Measurements from ENCODE around the gene CTPS2.

Gene CTPS2

GRCh38 chrX:16662402-16662801, 50.1 kb downstream of the CTPS2 start:
- DNase-seq: no peak
- Histone ChIP-seq H3K9me3 (no peaks in the 10 kb centered on the region), H3K27ac (no peak overlapping the region), H3K27me3 (no peaks in the 10 kb centered on the region), H3K4me1 (no peaks in the 10 kb centered on the region), H3K36me3 (peaks cover 0 to 12% (median 0%) of the 10 kb centered on the region in 3 donors), H3K4me3 (no peak overlapping the region)
- TF ChIP-seq CTCF (IDR thresholded peaks at IDR 0.05): no peak
- intact Hi-C loops (cut with DNase I; ENCODE audit: low total_unique reads): loop anchor here (10.0 kb wide), 1 partner anchor 228 kb away; no protein-coding TSS in a partner anchor

- DNase-seq: no peak
- intact Hi-C loops (cut with DNase I; ENCODE audit: low total_unique reads): loop anchor here (10.0 kb wide), 1 partner anchor 227 kb away; no protein-coding TSS in a partner anchor
- no peak overlapping the region for H3K4me3 ChIP-seq
- no peak for TF ChIP-seq CTCF (IDR thresholded peaks at IDR 0.05)
- peaks cover 0 to 9% (median 0%) of the 10 kb centered on the region in 3 donors for H3K36me3 ChIP-seq
- H3K4me1 ChIP-seq: no peaks in the 10 kb centered on the region
- H3K27ac ChIP-seq: no peak overlapping the region
- no peaks in the 10 kb centered on the region for H3K27me3 ChIP-seq
- no peaks in the 10 kb centered on the region for H3K9me3 ChIP-seq
Measured at GRCh38 chrX:16661495-16661894, 51.0 kb downstream of the CTPS2 start.

DNA sequence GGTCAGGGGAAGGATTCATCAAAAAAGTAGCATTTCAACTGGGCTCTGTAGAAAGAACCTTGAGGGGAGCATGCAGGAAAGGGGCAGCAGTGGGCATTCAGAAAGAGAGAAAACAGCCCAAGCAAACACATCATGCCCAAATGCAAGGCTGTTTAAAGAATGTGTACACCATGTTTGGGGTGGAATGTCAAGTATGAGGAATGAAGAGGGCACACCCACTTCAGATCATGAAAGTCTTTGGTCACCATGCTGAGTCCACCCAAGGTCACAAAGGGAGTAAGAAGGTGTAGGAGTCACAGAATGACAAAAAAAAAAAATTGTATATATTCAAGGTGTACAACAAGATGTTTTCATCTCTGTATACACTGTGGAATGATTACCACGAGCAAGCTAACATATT, 53.1 kb downstream of the CTPS2 start:
- Histone ChIP-seq H3K4me3 (no peak overlapping the region), H3K27ac (no peak overlapping the region), H3K36me3 (no peaks in the 10 kb centered on the region), H3K9me3 (no peaks in the 10 kb centered on the region), H3K4me1 (no peaks in the 10 kb centered on the region), H3K27me3 (no peaks in the 10 kb centered on the region)
- TF ChIP-seq CTCF (IDR thresholded peaks at IDR 0.05): no peak
- DNase-seq: no peak
- intact Hi-C loops (cut with DNase I; ENCODE audit: low total_unique reads): no loop called here

GRCh38 chrX:16658284-16658683, 54.2 kb downstream of the CTPS2 start:
- Histone ChIP-seq H3K9me3 (no peaks in the 10 kb centered on the region), H3K27me3 (no peaks in the 10 kb centered on the region), H3K4me3 (no peak overlapping the region), H3K4me1 (no peaks in the 10 kb centered on the region), H3K27ac (no peak overlapping the region), H3K36me3 (no peaks in the 10 kb centered on the region)
- intact Hi-C loops (cut with DNase I; ENCODE audit: low total_unique reads): no loop called here
- TF ChIP-seq CTCF (IDR thresholded peaks at IDR 0.05): no peak
- DNase-seq: no peak

GRCh38 chrX:16654093-16654492, 58.4 kb downstream of the CTPS2 start:
- Histone ChIP-seq H3K36me3 (no peaks in the 10 kb centered on the region), H3K4me1 (no peaks in the 10 kb centered on the region)

More at GRCh38 chrX:16654093-16654492, 58.4 kb downstream of the CTPS2 start:
- TF ChIP-seq CTCF (IDR thresholded peaks at IDR 0.05): no peak
- H3K9me3 ChIP-seq: no peaks in the 10 kb centered on the region
- DNase-seq: no peak
- intact Hi-C loops (cut with DNase I; ENCODE audit: low total_unique reads): no loop called here
- H3K27me3 ChIP-seq: no peaks in the 10 kb centered on the region
- no peak overlapping the region for H3K4me3 ChIP-seq
- no peak overlapping the region for H3K27ac ChIP-seq
